ENCODE results near the gene C1QTNF9B.

Gene C1QTNF9B

GRCh38 chr13:23871616-23872220 lies 25.6 kb downstream of the C1QTNF9B start:
- H3K9me3 ChIP-seq (ENCODE audit: severe bottlenecking), result no peaks in the 10 kb centered on the region
- H3K4me1 ChIP-seq (ENCODE audit: insufficient read depth, poor library complexity, severe bottlenecking), result peaks cover 15% of the 10 kb centered on the region
- ATAC-seq (ENCODE audit: low read depth) (no peak), DNase-seq (ENCODE audit: low spot score) (no peak)
- H3K4me3 ChIP-seq (ENCODE audit: severe bottlenecking), result no peak overlapping the region
- H3K36me3 ChIP-seq (ENCODE audit: low read depth), result peaks cover 16% of the 10 kb centered on the region
- no peaks in the 10 kb centered on the region for H3K27me3 ChIP-seq (ENCODE audit: insufficient read depth, poor library complexity, severe bottlenecking)
- H3K27ac ChIP-seq (ENCODE audit: poor library complexity, severe bottlenecking), result no peak overlapping the region
- peak; percentile 64 for TF ChIP-seq CTCF (IDR thresholded peaks at IDR 0.05; ENCODE audit: poor library complexity, severe bottlenecking)

- Histone ChIP-seq H3K36me3 (ENCODE audit: low read depth) (peaks cover 10% of the 10 kb centered on the region; the same call in 1 of the 2 replicates), H3K27ac (ENCODE audit: poor library complexity, severe bottlenecking) (no peak overlapping the region), H3K4me3 (ENCODE audit: severe bottlenecking) (no peak overlapping the region), H3K27me3 (ENCODE audit: insufficient read depth, poor library complexity, severe bottlenecking) (no peaks in the 10 kb centered on the region), H3K4me1 (ENCODE audit: insufficient read depth, poor library complexity, severe bottlenecking) (peaks cover 15% of the 10 kb centered on the region), H3K9me3 (ENCODE audit: severe bottlenecking) (no peaks in the 10 kb centered on the region)
- no peak for ATAC-seq (ENCODE audit: low read depth)
- TF ChIP-seq CTCF (IDR thresholded peaks at IDR 0.05; ENCODE audit: poor library complexity, severe bottlenecking), result no peak
- no peak for DNase-seq (ENCODE audit: low spot score)
Measured at GRCh38 chr13:23870356-23871140, 26.8 kb downstream of the C1QTNF9B start.

GRCh38 chr13:23868521-23868920 lies 28.8 kb downstream of the C1QTNF9B start:
- Histone ChIP-seq H3K4me1 (ENCODE audit: insufficient read depth, poor library complexity, severe bottlenecking) (peaks cover 15% of the 10 kb centered on the region), H3K9me3 (ENCODE audit: severe bottlenecking) (no peaks in the 10 kb centered on the region), H3K4me3 (ENCODE audit: severe bottlenecking) (no peak overlapping the region), H3K27ac (ENCODE audit: poor library complexity, severe bottlenecking) (peak overlapping the region; percentile 4), H3K36me3 (ENCODE audit: low read depth) (peaks cover 13% of the 10 kb centered on the region; the same call in 1 of the 2 replicates), H3K27me3 (ENCODE audit: insufficient read depth, poor library complexity, severe bottlenecking) (no peaks in the 10 kb centered on the region)
- no peak for TF ChIP-seq CTCF (IDR thresholded peaks at IDR 0.05; ENCODE audit: poor library complexity, severe bottlenecking)
- ATAC-seq (ENCODE audit: low read depth) (peak; percentile 93), DNase-seq (ENCODE audit: low spot score) (no peak)

GRCh38 chr13:23867027-23867491 lies 30.2 kb downstream of the C1QTNF9B start:
- no peak overlapping the region for H3K27ac ChIP-seq (ENCODE audit: poor library complexity, severe bottlenecking)
- H3K9me3 ChIP-seq (ENCODE audit: severe bottlenecking), result no peaks in the 10 kb centered on the region
- ATAC-seq (ENCODE audit: low read depth) (peak; percentile 55; the same call in 2 of the 3 replicates), DNase-seq (ENCODE audit: low spot score) (no peak)
- no peak for TF ChIP-seq CTCF (IDR thresholded peaks at IDR 0.05; ENCODE audit: poor library complexity, severe bottlenecking)
- H3K4me1 ChIP-seq (ENCODE audit: insufficient read depth, poor library complexity, severe bottlenecking), result peaks cover 15% of the 10 kb centered on the region
- H3K4me3 ChIP-seq (ENCODE audit: severe bottlenecking), result no peak overlapping the region
- H3K36me3 ChIP-seq (ENCODE audit: low read depth), result peaks cover 13% of the 10 kb centered on the region; the same call in 1 of the 2 replicates
- H3K27me3 ChIP-seq (ENCODE audit: insufficient read depth, poor library complexity, severe bottlenecking), result no peaks in the 10 kb centered on the region
